DND-41 (cell line): ENCODE measurements around the gene GUCA2B.

ENCODE experiments used
- ATAC-seq: fragments of 200-7000 bp; cut with Tn5 transposase; 3 replicates; pipeline ENCODE4 v1.9.1; 2021; ENCODE audit warnings: low read depth; ENCODE audit not compliant: insufficient read depth
- DNase-seq: peaks from one replicate; pipeline ENCODE4 v3.0.0-alpha.2; 2020
- H2AFZ ChIP-seq: 2 replicates; pipeline ENCODE4 v1.6.0; 2012; ENCODE audit warnings: low read depth, low read length
- H3K27ac ChIP-seq: 2 replicates; pipeline ENCODE4 v1.5.1; 2012; ENCODE audit warnings: low read length, inconsistent platforms
- H3K27me3 ChIP-seq: fragments of 200-600 bp; sonication (generic); 2 replicates; pipeline ENCODE4 v1.6.0; 2012; ENCODE audit warnings: low read length, mild to moderate bottlenecking, inconsistent platforms; ENCODE audit not compliant: insufficient read depth, poor library complexity
- H3K36me3 ChIP-seq: 2 replicates; pipeline ENCODE4 v1.5.1; 2012; ENCODE audit warnings: low read length, inconsistent platforms; ENCODE audit not compliant: insufficient read depth
- H3K4me1 ChIP-seq: 2 replicates; pipeline ENCODE4 v1.5.1; 2012; ENCODE audit warnings: mild to moderate bottlenecking, low read length; ENCODE audit not compliant: insufficient read depth
- H3K4me2 ChIP-seq: 2 replicates; pipeline ENCODE4 v1.6.0; 2012; ENCODE audit warnings: mild to moderate bottlenecking, moderate library complexity, low read length, inconsistent platforms; ENCODE audit not compliant: insufficient read depth
- H3K4me3 ChIP-seq, 2 experiments: fragments of 200-600 bp in 1 of 2; shearing (Covaris generic) in 1 of 2; 2 replicates each; pipeline ENCODE4 v1.5.1; 2012 to 2016; ENCODE audit warnings: inconsistent platforms in 2 of 2, low read length in 2 of 2, mild to moderate bottlenecking in 2 of 2, low read depth in 1 of 2, moderate library complexity in 1 of 2
- H3K79me2 ChIP-seq: 2 replicates; pipeline ENCODE4 v1.6.0; 2012; ENCODE audit warnings: low read length, inconsistent platforms; ENCODE audit not compliant: insufficient read depth
- H3K9ac ChIP-seq: 2 replicates; pipeline ENCODE4 v1.6.0; 2012; ENCODE audit warnings: low read depth, mild to moderate bottlenecking, inconsistent platforms, low read length, moderate library complexity
- H3K9me3 ChIP-seq: 2 replicates; pipeline ENCODE4 v1.5.1; 2012; ENCODE audit warnings: low read length, moderate library complexity, mild to moderate bottlenecking, inconsistent platforms; ENCODE audit not compliant: insufficient read depth, severe bottlenecking
- H4K20me1 ChIP-seq: 2 replicates; pipeline ENCODE4 v1.6.0; 2012; ENCODE audit warnings: low read length; ENCODE audit not compliant: insufficient read depth
- CTCF ChIP-seq: IDR thresholded peaks from 2 replicates; pipeline ENCODE4 v1.5.1; 2012; ENCODE audit warnings: borderline replicate concordance, low read length, moderate library complexity, mild to moderate bottlenecking; ENCODE audit not compliant: poor library complexity, severe bottlenecking; ENCODE audit errors: extremely low read depth
- EZH2 ChIP-seq: IDR thresholded peaks from 3 replicates; pipeline ENCODE4 v1.6.1; 2012; ENCODE audit warnings: borderline replicate concordance, low read depth, mild to moderate bottlenecking, moderate library complexity, low read length, inconsistent platforms; ENCODE audit not compliant: severe bottlenecking

GUCA2B gene

DNA sequence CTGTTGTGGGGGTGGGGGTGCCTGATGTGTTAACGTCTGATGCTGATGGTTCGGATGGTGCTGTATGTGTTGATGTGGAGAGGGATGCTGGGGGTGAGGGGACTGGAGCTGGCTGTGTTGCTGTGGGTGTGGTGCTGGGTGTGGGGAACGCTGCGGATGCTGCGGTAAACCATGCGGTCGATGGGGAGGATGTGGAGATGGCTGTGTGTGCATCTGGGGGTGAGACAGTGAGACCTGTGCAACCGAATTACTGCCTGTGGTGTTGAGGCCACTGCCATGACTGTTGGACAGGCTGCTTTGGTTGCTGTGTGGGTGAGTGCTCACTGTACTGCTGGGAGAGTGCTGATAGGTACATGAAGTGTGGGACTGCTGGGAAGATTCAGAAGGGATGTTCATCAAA is 38.1 kb downstream of the GUCA2B start:
- no peak for TF ChIP-seq CTCF
- no peak for TF ChIP-seq EZH2
- no peak for DNase-seq

GRCh38 chr1:42192106-42192505 is 38.9 kb downstream of the GUCA2B start:
- Histone ChIP-seq H3K9ac (no peak overlapping the region), H3K4me1 (no peaks in the 10 kb centered on the region), H3K36me3 (peaks cover 80% of the 10 kb centered on the region), H3K27me3 (no peaks in the 10 kb centered on the region), H3K9me3 (no peaks in the 10 kb centered on the region), H3K4me3 (no peak overlapping the region), H4K20me1 (no peaks in the 10 kb centered on the region; the same call in 1 of the 2 replicates), H3K4me2 (no peak overlapping the region), H2AFZ (no peak overlapping the region), H3K79me2 (no peaks in the 10 kb centered on the region), H3K27ac (no peak overlapping the region)
- ATAC-seq = no peak
- no peak for DNase-seq
- no peak for TF ChIP-seq EZH2
- no peak for TF ChIP-seq CTCF

More for the DNA sequence above, 38.1 kb downstream of the GUCA2B start:
- no peak overlapping the region for H3K9ac ChIP-seq
- no peak overlapping the region for H2AFZ ChIP-seq
- H3K4me2 ChIP-seq = no peak overlapping the region
- no peak for ATAC-seq
- no peaks in the 10 kb centered on the region for H3K4me1 ChIP-seq
- H4K20me1 ChIP-seq = no peaks in the 10 kb centered on the region; the same call in 1 of the 2 replicates
- no peaks in the 10 kb centered on the region for H3K9me3 ChIP-seq
- H3K36me3 ChIP-seq = peaks cover 80% of the 10 kb centered on the region
- no peaks in the 10 kb centered on the region for H3K27me3 ChIP-seq
- H3K27ac ChIP-seq = no peak overlapping the region
- H3K4me3 ChIP-seq = no peak overlapping the region
- H3K79me2 ChIP-seq = no peaks in the 10 kb centered on the region

- Histone ChIP-seq H3K9ac (no peak overlapping the region), H4K20me1 (no peaks in the 10 kb centered on the region; the same call in 1 of the 2 replicates), H3K4me3 (no peak overlapping the region), H3K4me2 (no peak overlapping the region), H3K27ac (no peak overlapping the region), H3K79me2 (no peaks in the 10 kb centered on the region), H3K36me3 (peaks cover 65% of the 10 kb centered on the region), H3K9me3 (no peaks in the 10 kb centered on the region), H3K4me1 (no peaks in the 10 kb centered on the region), H2AFZ (no peak overlapping the region), H3K27me3 (no peaks in the 10 kb centered on the region)
- no peak for DNase-seq
- ATAC-seq = no peak
- TF ChIP-seq CTCF (no peak), EZH2 (no peak)
Observed at GRCh38 chr1:42195841-42196240, 42.6 kb downstream of the GUCA2B start.

DNA sequence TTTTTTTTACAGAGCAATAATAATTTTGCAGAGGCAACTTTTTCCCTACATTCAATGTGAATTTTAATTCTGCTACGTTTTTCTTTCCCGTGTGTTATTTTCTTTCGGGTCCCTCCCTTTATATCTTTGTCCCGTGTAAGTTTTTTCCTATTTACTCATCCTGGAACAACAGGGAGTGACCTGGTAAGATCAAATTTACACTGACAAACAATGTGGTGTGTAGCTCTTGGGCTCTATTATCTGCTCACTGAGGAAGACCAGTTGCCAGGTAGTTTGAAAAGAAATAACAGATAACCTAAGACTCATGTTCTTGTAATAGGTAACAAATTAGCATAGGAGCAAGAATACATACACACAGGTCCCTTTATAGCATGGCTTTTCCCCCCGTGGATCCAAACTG is 45.0 kb downstream of the GUCA2B start:
- Histone ChIP-seq H3K79me2 (no peaks in the 10 kb centered on the region), H4K20me1 (no peaks in the 10 kb centered on the region; the same call in 1 of the 2 replicates), H3K27ac (no peak overlapping the region), H3K9ac (no peak overlapping the region), H3K36me3 (peaks cover 56% of the 10 kb centered on the region), H3K4me3 (no peak overlapping the region), H2AFZ (no peak overlapping the region), H3K4me1 (no peaks in the 10 kb centered on the region), H3K27me3 (no peaks in the 10 kb centered on the region), H3K4me2 (no peak overlapping the region), H3K9me3 (peaks cover 2% of the 10 kb centered on the region)
- no peak for TF ChIP-seq CTCF
- no peak for TF ChIP-seq EZH2
- ATAC-seq (no peak), DNase-seq (no peak)
